ENCODE results near the gene AIFM3. TPM values are rescaled to one million over a fixed set of nuclear protein-coding genes. Genes with fewer than 3 reads are reported as not detected.

The AIFM3 gene
- total and polyA plus RNA-seq, 2 experiments from 2014 or later, result 0.45 to 1.5 TPM

DNA sequence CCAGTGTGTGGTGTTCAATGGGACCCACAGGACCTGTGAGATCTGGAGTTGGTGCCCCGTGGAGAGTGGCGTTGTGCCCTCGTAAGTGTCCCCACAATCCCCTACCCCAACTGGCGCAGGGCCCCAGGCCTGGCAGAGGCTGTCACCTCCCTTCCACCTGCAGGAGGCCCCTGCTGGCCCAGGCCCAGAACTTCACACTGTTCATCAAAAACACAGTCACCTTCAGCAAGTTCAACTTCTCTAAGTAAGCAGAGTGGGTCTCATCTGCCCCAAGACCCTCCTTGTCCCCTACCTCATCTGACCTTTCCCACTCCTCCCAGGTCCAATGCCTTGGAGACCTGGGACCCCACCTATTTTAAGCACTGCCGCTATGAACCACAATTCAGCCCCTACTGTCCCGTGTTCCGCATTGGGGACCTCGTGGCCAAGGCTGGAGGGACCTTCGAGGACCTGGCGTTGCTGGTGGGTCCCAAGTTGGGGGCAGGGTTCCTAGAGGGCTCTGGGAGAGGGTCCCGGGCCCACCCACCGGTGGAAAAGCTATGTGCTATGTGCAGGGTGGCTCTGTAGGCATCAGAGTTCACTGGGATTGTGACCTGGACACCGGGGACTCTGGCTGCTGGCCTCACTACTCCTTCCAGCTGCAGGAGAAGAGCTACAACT is 56.0 kb downstream of the AIFM3 start:
- Histone ChIP-seq H2AFZ (no peak overlapping the region), H3K27ac (ENCODE audit: low read depth) (no peak overlapping the region)
- H3K4me1 Mint-ChIP-seq, result no peaks in the 10 kb centered on the region

DNA sequence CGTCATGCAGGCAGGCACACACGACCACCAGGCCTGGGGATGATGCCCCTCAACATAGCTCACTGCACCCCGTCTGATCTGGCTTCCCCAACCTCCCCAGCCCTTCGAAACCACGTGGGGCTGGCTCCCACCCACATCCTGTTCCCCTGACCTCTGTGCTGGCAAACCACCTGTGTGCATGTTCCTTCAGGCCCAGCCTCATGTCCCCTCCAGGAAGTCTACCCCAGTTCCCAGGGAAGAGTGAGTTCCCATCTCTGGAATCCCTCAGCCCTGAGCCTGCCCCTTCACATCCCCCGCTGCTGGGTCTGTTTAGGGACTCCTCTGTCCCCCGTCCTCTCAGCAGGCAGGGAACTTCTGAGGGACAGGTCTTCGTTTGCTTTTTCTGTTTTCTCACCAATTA is 58.2 kb downstream of the AIFM3 start:
- H3K4me3 ChIP-seq, result no peak overlapping the region
- H3K9me2 ChIP-seq (ENCODE audit: insufficient read depth), result no peaks in the 10 kb centered on the region
- H4K20me1 ChIP-seq (replicated peaks; ENCODE audit: insufficient read depth), result no peaks in the 10 kb centered on the region
- H3K27ac Mint-ChIP-seq, result no peak overlapping the region
- ATAC-seq (no peak), DNase-seq (ENCODE audit: low spot score) (no peak)
- no peaks in the 10 kb centered on the region for H3K27me3 ChIP-seq (ENCODE audit: insufficient read depth)
- H3K27ac ChIP-seq (ENCODE audit: low read depth), result no peak overlapping the region
- H3K4me2 ChIP-seq, result no peak overlapping the region
- H3F3A ChIP-seq (replicated peaks; ENCODE audit: low read depth), result no peaks in the 10 kb centered on the region
- no peaks in the 10 kb centered on the region for H3K36me3 ChIP-seq (ENCODE audit: insufficient read depth)
- H3K4me1 Mint-ChIP-seq, result peaks cover 8% of the 10 kb centered on the region
- no peak overlapping the region for H2AFZ ChIP-seq
- H3K4me3 Mint-ChIP-seq, result no peak overlapping the region
- H3K27me3 Mint-ChIP-seq (ENCODE audit: insufficient read depth, low read depth, poor library complexity), result peaks cover 11% of the 10 kb centered on the region
- H3K79me2 ChIP-seq (replicated peaks; ENCODE audit: insufficient read depth), result no peaks in the 10 kb centered on the region
- H3K9me3 Mint-ChIP-seq, result no peaks in the 10 kb centered on the region; the same call in 2 of the 3 replicates
- no peaks in the 10 kb centered on the region for H3K4me1 ChIP-seq (ENCODE audit: insufficient read depth)
- no peaks in the 10 kb centered on the region for H3K36me3 Mint-ChIP-seq (ENCODE audit: low read depth)
- TF ChIP-seq, protein P1, sequence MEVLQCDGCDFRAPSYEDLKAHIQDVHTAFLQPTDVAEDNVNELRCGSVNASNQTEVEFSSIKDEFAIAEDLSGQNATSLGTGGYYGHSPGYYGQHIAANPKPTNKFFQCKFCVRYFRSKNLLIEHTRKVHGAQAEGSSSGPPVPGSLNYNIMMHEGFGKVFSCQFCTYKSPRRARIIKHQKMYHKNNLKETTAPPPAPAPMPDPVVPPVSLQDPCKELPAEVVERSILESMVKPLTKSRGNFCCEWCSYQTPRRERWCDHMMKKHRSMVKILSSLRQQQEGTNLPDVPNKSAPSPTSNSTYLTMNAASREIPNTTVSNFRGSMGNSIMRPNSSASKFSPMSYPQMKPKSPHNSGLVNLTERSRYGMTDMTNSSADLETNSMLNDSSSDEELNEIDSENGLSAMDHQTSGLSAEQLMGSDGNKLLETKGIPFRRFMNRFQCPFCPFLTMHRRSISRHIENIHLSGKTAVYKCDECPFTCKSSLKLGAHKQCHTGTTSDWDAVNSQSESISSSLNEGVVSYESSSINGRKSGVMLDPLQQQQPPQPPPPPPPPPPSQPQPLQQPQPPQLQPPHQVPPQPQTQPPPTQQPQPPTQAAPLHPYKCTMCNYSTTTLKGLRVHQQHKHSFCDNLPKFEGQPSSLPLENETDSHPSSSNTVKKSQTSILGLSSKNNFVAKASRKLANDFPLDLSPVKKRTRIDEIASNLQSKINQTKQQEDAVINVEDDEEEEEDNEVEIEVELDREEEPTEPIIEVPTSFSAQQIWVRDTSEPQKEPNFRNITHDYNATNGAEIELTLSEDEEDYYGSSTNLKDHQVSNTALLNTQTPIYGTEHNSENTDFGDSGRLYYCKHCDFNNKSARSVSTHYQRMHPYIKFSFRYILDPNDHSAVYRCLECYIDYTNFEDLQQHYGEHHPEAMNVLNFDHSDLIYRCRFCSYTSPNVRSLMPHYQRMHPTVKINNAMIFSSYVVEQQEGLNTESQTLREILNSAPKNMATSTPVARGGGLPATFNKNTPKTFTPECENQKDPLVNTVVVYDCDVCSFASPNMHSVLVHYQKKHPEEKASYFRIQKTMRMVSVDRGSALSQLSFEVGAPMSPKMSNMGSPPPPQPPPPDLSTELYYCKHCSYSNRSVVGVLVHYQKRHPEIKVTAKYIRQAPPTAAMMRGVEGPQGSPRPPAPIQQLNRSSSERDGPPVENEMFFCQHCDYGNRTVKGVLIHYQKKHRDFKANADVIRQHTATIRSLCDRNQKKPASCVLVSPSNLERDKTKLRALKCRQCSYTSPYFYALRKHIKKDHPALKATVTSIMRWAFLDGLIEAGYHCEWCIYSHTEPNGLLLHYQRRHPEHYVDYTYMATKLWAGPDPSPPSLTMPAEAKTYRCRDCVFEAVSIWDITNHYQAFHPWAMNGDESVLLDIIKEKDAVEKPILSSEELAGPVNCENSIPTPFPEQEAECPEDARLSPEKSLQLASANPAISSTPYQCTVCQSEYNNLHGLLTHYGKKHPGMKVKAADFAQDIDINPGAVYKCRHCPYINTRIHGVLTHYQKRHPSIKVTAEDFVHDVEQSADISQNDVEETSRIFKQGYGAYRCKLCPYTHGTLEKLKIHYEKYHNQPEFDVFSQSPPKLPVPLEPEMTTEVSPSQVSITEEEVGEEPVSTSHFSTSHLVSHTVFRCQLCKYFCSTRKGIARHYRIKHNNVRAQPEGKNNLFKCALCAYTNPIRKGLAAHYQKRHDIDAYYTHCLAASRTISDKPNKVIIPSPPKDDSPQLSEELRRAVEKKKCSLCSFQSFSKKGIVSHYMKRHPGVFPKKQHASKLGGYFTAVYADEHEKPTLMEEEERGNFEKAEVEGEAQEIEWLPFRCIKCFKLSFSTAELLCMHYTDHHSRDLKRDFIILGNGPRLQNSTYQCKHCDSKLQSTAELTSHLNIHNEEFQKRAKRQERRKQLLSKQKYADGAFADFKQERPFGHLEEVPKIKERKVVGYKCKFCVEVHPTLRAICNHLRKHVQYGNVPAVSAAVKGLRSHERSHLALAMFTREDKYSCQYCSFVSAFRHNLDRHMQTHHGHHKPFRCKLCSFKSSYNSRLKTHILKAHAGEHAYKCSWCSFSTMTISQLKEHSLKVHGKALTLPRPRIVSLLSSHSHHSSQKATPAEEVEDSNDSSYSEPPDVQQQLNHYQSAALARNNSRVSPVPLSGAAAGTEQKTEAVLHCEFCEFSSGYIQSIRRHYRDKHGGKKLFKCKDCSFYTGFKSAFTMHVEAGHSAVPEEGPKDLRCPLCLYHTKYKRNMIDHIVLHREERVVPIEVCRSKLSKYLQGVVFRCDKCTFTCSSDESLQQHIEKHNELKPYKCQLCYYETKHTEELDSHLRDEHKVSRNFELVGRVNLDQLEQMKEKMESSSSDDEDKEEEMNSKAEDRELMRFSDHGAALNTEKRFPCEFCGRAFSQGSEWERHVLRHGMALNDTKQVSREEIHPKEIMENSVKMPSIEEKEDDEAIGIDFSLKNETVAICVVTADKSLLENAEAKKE (CRISPR knock-in tag; IDR thresholded peaks at IDR 0.05), result no peak
- TF ChIP-seq, protein P2, sequence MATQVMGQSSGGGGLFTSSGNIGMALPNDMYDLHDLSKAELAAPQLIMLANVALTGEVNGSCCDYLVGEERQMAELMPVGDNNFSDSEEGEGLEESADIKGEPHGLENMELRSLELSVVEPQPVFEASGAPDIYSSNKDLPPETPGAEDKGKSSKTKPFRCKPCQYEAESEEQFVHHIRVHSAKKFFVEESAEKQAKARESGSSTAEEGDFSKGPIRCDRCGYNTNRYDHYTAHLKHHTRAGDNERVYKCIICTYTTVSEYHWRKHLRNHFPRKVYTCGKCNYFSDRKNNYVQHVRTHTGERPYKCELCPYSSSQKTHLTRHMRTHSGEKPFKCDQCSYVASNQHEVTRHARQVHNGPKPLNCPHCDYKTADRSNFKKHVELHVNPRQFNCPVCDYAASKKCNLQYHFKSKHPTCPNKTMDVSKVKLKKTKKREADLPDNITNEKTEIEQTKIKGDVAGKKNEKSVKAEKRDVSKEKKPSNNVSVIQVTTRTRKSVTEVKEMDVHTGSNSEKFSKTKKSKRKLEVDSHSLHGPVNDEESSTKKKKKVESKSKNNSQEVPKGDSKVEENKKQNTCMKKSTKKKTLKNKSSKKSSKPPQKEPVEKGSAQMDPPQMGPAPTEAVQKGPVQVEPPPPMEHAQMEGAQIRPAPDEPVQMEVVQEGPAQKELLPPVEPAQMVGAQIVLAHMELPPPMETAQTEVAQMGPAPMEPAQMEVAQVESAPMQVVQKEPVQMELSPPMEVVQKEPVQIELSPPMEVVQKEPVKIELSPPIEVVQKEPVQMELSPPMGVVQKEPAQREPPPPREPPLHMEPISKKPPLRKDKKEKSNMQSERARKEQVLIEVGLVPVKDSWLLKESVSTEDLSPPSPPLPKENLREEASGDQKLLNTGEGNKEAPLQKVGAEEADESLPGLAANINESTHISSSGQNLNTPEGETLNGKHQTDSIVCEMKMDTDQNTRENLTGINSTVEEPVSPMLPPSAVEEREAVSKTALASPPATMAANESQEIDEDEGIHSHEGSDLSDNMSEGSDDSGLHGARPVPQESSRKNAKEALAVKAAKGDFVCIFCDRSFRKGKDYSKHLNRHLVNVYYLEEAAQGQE (IDR thresholded peaks at IDR 0.05; ENCODE audit: unreplicated experiment), result no peak
- TF ChIP-seq ZNF114 (CRISPR knock-in tag; IDR thresholded peaks at IDR 0.05) (no peak), NANOG (IDR thresholded peaks at IDR 0.05; ENCODE audit: borderline replicate concordance) (no peak), JUNB (IDR thresholded peaks at IDR 0.05; ENCODE audit: unreplicated experiment) (no peak), STAT1 (IDR thresholded peaks at IDR 0.05; ENCODE audit: unreplicated experiment) (no peak), POLR2AphosphoS5 (IDR thresholded peaks at IDR 0.05; ENCODE audit: low read depth) (no peak), ZNF331 (CRISPR knock-in tag; IDR thresholded peaks at IDR 0.05; ENCODE audit: low read depth) (no peak), CREB1 (CRISPR knock-in tag; IDR thresholded peaks at IDR 0.05; ENCODE audit: low read depth) (no peak)

More for the DNA sequence above, 56.0 kb downstream of the AIFM3 start:
- Mint-ChIP-seq H3K36me3 (ENCODE audit: low read depth) (no peaks in the 10 kb centered on the region), H3K27ac (no peak overlapping the region), H3K9me3 (peaks cover 2% of the 10 kb centered on the region; the same call in 2 of the 3 replicates), H3K27me3 (ENCODE audit: insufficient read depth, low read depth, poor library complexity) (peaks cover 1% of the 10 kb centered on the region), H3K4me3 (no peak overlapping the region)
- H3K9me2 ChIP-seq (ENCODE audit: insufficient read depth), result no peaks in the 10 kb centered on the region
- no peaks in the 10 kb centered on the region for H3F3A ChIP-seq (replicated peaks; ENCODE audit: low read depth)
- no peaks in the 10 kb centered on the region for H3K36me3 ChIP-seq (ENCODE audit: insufficient read depth)
- no peaks in the 10 kb centered on the region for H3K79me2 ChIP-seq (replicated peaks; ENCODE audit: insufficient read depth)
- TF ChIP-seq JUNB (IDR thresholded peaks at IDR 0.05; ENCODE audit: unreplicated experiment) (no peak), STAT1 (IDR thresholded peaks at IDR 0.05; ENCODE audit: unreplicated experiment) (no peak)
- TF ChIP-seq, protein P3, sequence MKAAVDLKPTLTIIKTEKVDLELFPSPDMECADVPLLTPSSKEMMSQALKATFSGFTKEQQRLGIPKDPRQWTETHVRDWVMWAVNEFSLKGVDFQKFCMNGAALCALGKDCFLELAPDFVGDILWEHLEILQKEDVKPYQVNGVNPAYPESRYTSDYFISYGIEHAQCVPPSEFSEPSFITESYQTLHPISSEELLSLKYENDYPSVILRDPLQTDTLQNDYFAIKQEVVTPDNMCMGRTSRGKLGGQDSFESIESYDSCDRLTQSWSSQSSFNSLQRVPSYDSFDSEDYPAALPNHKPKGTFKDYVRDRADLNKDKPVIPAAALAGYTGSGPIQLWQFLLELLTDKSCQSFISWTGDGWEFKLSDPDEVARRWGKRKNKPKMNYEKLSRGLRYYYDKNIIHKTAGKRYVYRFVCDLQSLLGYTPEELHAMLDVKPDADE (IDR thresholded peaks at IDR 0.05), result no peak
- no peak overlapping the region for H3K4me2 ChIP-seq
- no peaks in the 10 kb centered on the region for H3K27me3 ChIP-seq (ENCODE audit: insufficient read depth)
- H3K4me3 ChIP-seq, result no peak overlapping the region
- DNase-seq (ENCODE audit: low spot score) (no peak), ATAC-seq (peak; percentile 28; the same call in 2 of the 3 replicates)
- no peaks in the 10 kb centered on the region for H3K4me1 ChIP-seq (ENCODE audit: insufficient read depth)
- H4K20me1 ChIP-seq (replicated peaks; ENCODE audit: insufficient read depth), result no peaks in the 10 kb centered on the region
